Liver (tissue), 9 donors: Measurements from ENCODE around the gene SHD. TPM values are rescaled to one million over a fixed set of nuclear protein-coding genes. Genes with fewer than 3 reads are reported as not detected.

ENCODE experiments used
- DNase-seq: peaks from one replicate; pipeline ENCODE4 v3.0.0-alpha.2; 2017; ENCODE audit warnings: low spot score
- H3K27ac ChIP-seq, 2 donors: one replicate each; pipeline ENCODE4 v1.7.0; 2013; ENCODE audit warnings: inconsistent platforms in 2 of 2, low read length in 2 of 2, control low read depth in 1 of 2, low read depth in 1 of 2, mild to moderate bottlenecking in 1 of 2
- H3K27me3 ChIP-seq, 4 donors: one replicate each; pipeline versions ENCODE4 v1.6.1 to v1.7.0; 2013; ENCODE audit warnings: low read length in 3 of 4, inconsistent platforms in 1 of 4, mild to moderate bottlenecking in 1 of 4, moderate library complexity in 1 of 4; ENCODE audit not compliant: control insufficient read depth in 4 of 4, insufficient read depth in 4 of 4
- H3K36me3 ChIP-seq, 4 donors: one replicate each; pipeline versions ENCODE4 v1.6.1 to v1.7.0; 2013; ENCODE audit warnings: low read length in 3 of 4, mild to moderate bottlenecking in 3 of 4, low read depth in 1 of 4, moderate library complexity in 1 of 4; ENCODE audit not compliant: control insufficient read depth in 4 of 4, insufficient read depth in 3 of 4
- H3K4me1 ChIP-seq, 4 donors: one replicate each; pipeline versions ENCODE4 v1.6.1 to v1.7.0; 2013; ENCODE audit warnings: low read length in 3 of 4, mild to moderate bottlenecking in 3 of 4, moderate library complexity in 1 of 4; ENCODE audit not compliant: control insufficient read depth in 4 of 4, insufficient read depth in 4 of 4
- H3K4me3 ChIP-seq, 3 donors: one replicate each; pipeline versions ENCODE4 v1.6.1 to v1.7.0; 2013; ENCODE audit warnings: low read length in 3 of 3, control low read depth in 1 of 3, low read depth in 1 of 3, mild to moderate bottlenecking in 1 of 3
- H3K9ac ChIP-seq, 2 donors: one replicate each; pipeline ENCODE4 v1.7.0; 2013; ENCODE audit warnings: low read length in 2 of 2, mild to moderate bottlenecking in 2 of 2, moderate library complexity in 2 of 2, control low read depth in 1 of 2, low read depth in 1 of 2
- H3K9me3 ChIP-seq, 4 donors: one replicate each; pipeline versions ENCODE4 v1.6.1 to v1.7.0; 2013; ENCODE audit warnings: low read length in 3 of 4; ENCODE audit not compliant: control insufficient read depth in 4 of 4
- EGR1 ChIP-seq, 2 donors: IDR thresholded peaks; 2 replicates each; pipeline ENCODE4 v1.6.1; 2016 to 2018; ENCODE audit warnings: antibody characterized with exemption in 2 of 2, low read depth in 2 of 2
- FOXA1 ChIP-seq: IDR thresholded peaks from 2 replicates; pipeline ENCODE4 v1.6.1; 2016; ENCODE audit warnings: antibody characterized with exemption
- FOXA2 ChIP-seq: IDR thresholded peaks from 2 replicates; pipeline ENCODE4 v1.6.1; 2016; ENCODE audit warnings: antibody characterized with exemption
- GABPA ChIP-seq, 2 donors: IDR thresholded peaks in 1 of 2; conservative IDR thresholded peaks in 1 of 2; 2 replicates each; pipeline ENCODE4 v1.6.1; 2016; ENCODE audit warnings: antibody characterized with exemption in 2 of 2, mild to moderate bottlenecking in 1 of 2, moderate library complexity in 1 of 2
- HNF4A ChIP-seq, 2 donors: conservative IDR thresholded peaks; 2 replicates each; pipeline ENCODE4 v1.6.1; 2016; ENCODE audit warnings: antibody characterized with exemption in 2 of 2, mild to moderate bottlenecking in 2 of 2
- MAX ChIP-seq: IDR thresholded peaks from 2 replicates; pipeline ENCODE4 v1.6.1; 2016; ENCODE audit warnings: antibody characterized with exemption
- RAD21 ChIP-seq, 2 donors: IDR thresholded peaks; 2 replicates each; pipeline ENCODE4 v1.6.1; 2016; ENCODE audit warnings: antibody characterized with exemption in 2 of 2, mild to moderate bottlenecking in 2 of 2
- SP1 ChIP-seq: IDR thresholded peaks from 2 replicates; pipeline ENCODE4 v1.6.1; 2018; ENCODE audit warnings: antibody characterized with exemption, mild to moderate bottlenecking
- TAF1 ChIP-seq: conservative IDR thresholded peaks from 2 replicates; pipeline ENCODE4 v1.6.1; 2016; ENCODE audit warnings: antibody characterized with exemption, mild to moderate bottlenecking
- WGBS: extraction: QIAGEN DNeasy Blood & Tissue Kit; methylation state at CpG from one replicate; pipeline ENCODE4 v1.1.7; 2013; 5-methylcytosine and 5-hydroxymethylcytosine counted together
- polyA plus RNA-seq, 2 donors: library from polyadenylated mRNA; stranded (reverse) in 1 of 2; unstranded in 1 of 2; fragments of 200-250 nt in 1 of 2; fragments of >200 nt in 1 of 2; fragmentation: Nextera tagmentation in 1 of 2; extraction: Ambion mirVana in 1 of 2; gene quantifications; one replicate each; pipeline versions ENCODE4 v1.2.1 to v1.2.3, GENCODE V29; 2013 to 2015
- total RNA-seq, 2 donors: library from RNA; depleted of rRNA; stranded (reverse); fragments of >200 nt; gene quantifications; one replicate each; pipeline ENCODE4 v1.2.3, GENCODE V29; 2014
- TF ChIP-seq, protein P1 (sequence below): fragments of 150-350 bp; IDR thresholded peaks from 2 replicates; pipeline ENCODE4 v1.5.1; 2017; ENCODE audit warnings: improper control_type of control experiment, low read depth, low read length; ENCODE audit not compliant: missing input control
- TF ChIP-seq, protein P2 (sequence below): IDR thresholded peaks from 2 replicates; pipeline ENCODE4 v1.6.1; 2016; ENCODE audit warnings: antibody characterized with exemption, mild to moderate bottlenecking
- TF ChIP-seq, protein P3 (sequence below): IDR thresholded peaks from 2 replicates; pipeline ENCODE4 v1.6.1; 2016; ENCODE audit warnings: antibody characterized with exemption
- TF ChIP-seq, protein P4 (sequence below): IDR thresholded peaks from 2 replicates; pipeline ENCODE4 v1.6.1; 2016; ENCODE audit warnings: antibody characterized with exemption
- donor health status: healthy.
- donor health status: healthy.
- donor health status: healthy.
- donor health status: healthy.
- donor health status: healthy.

The SHD gene
- total and polyA plus RNA-seq, 4 donors: 0.09 to 15.7 (median 4.5) TPM

- Histone ChIP-seq H3K9me3 (no peaks in the 10 kb centered on the region), H3K4me1 (no peaks in the 10 kb centered on the region), H3K9ac (no peak overlapping the region), H3K27ac (no peak overlapping the region), H3K27me3 (no peaks in the 10 kb centered on the region), H3K4me3 (no peak overlapping the region), H3K36me3 (no peaks in the 10 kb centered on the region)
- TF ChIP-seq, protein P1, sequence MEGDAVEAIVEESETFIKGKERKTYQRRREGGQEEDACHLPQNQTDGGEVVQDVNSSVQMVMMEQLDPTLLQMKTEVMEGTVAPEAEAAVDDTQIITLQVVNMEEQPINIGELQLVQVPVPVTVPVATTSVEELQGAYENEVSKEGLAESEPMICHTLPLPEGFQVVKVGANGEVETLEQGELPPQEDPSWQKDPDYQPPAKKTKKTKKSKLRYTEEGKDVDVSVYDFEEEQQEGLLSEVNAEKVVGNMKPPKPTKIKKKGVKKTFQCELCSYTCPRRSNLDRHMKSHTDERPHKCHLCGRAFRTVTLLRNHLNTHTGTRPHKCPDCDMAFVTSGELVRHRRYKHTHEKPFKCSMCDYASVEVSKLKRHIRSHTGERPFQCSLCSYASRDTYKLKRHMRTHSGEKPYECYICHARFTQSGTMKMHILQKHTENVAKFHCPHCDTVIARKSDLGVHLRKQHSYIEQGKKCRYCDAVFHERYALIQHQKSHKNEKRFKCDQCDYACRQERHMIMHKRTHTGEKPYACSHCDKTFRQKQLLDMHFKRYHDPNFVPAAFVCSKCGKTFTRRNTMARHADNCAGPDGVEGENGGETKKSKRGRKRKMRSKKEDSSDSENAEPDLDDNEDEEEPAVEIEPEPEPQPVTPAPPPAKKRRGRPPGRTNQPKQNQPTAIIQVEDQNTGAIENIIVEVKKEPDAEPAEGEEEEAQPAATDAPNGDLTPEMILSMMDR: no peak
- no peak for TF ChIP-seq SP1
- TF ChIP-seq, protein P2, sequence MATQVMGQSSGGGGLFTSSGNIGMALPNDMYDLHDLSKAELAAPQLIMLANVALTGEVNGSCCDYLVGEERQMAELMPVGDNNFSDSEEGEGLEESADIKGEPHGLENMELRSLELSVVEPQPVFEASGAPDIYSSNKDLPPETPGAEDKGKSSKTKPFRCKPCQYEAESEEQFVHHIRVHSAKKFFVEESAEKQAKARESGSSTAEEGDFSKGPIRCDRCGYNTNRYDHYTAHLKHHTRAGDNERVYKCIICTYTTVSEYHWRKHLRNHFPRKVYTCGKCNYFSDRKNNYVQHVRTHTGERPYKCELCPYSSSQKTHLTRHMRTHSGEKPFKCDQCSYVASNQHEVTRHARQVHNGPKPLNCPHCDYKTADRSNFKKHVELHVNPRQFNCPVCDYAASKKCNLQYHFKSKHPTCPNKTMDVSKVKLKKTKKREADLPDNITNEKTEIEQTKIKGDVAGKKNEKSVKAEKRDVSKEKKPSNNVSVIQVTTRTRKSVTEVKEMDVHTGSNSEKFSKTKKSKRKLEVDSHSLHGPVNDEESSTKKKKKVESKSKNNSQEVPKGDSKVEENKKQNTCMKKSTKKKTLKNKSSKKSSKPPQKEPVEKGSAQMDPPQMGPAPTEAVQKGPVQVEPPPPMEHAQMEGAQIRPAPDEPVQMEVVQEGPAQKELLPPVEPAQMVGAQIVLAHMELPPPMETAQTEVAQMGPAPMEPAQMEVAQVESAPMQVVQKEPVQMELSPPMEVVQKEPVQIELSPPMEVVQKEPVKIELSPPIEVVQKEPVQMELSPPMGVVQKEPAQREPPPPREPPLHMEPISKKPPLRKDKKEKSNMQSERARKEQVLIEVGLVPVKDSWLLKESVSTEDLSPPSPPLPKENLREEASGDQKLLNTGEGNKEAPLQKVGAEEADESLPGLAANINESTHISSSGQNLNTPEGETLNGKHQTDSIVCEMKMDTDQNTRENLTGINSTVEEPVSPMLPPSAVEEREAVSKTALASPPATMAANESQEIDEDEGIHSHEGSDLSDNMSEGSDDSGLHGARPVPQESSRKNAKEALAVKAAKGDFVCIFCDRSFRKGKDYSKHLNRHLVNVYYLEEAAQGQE: no peak
- TF ChIP-seq FOXA2: no peak
- TF ChIP-seq TAF1: no peak
- no peak for TF ChIP-seq EGR1 (IDR thresholded peaks at IDR 0.05; ENCODE audit: low read depth in 2 of 2)
- TF ChIP-seq FOXA1: no peak
- no peak for TF ChIP-seq MAX
- TF ChIP-seq, protein P3, sequence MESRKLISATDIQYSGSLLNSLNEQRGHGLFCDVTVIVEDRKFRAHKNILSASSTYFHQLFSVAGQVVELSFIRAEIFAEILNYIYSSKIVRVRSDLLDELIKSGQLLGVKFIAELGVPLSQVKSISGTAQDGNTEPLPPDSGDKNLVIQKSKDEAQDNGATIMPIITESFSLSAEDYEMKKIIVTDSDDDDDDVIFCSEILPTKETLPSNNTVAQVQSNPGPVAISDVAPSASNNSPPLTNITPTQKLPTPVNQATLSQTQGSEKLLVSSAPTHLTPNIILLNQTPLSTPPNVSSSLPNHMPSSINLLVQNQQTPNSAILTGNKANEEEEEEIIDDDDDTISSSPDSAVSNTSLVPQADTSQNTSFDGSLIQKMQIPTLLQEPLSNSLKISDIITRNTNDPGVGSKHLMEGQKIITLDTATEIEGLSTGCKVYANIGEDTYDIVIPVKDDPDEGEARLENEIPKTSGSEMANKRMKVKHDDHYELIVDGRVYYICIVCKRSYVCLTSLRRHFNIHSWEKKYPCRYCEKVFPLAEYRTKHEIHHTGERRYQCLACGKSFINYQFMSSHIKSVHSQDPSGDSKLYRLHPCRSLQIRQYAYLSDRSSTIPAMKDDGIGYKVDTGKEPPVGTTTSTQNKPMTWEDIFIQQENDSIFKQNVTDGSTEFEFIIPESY: no peak
- no peak for TF ChIP-seq GABPA (IDR thresholded peaks at IDR 0.05 in 1 of 2, conservative IDR thresholded peaks at IDR 0.05 in 1 of 2)
- no peak for TF ChIP-seq RAD21 (IDR thresholded peaks at IDR 0.05)
- TF ChIP-seq, protein P4, sequence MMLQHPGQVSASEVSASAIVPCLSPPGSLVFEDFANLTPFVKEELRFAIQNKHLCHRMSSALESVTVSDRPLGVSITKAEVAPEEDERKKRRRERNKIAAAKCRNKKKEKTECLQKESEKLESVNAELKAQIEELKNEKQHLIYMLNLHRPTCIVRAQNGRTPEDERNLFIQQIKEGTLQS: no peak
- TF ChIP-seq HNF4A (conservative IDR thresholded peaks at IDR 0.05): no peak
- 95% methylated on average over 3 of the region's 3 CpGs for WGBS
- DNase-seq: no peak
Observed at GRCh38 chr19:4300589-4300988, 21.5 kb downstream of the SHD start.

DNA sequence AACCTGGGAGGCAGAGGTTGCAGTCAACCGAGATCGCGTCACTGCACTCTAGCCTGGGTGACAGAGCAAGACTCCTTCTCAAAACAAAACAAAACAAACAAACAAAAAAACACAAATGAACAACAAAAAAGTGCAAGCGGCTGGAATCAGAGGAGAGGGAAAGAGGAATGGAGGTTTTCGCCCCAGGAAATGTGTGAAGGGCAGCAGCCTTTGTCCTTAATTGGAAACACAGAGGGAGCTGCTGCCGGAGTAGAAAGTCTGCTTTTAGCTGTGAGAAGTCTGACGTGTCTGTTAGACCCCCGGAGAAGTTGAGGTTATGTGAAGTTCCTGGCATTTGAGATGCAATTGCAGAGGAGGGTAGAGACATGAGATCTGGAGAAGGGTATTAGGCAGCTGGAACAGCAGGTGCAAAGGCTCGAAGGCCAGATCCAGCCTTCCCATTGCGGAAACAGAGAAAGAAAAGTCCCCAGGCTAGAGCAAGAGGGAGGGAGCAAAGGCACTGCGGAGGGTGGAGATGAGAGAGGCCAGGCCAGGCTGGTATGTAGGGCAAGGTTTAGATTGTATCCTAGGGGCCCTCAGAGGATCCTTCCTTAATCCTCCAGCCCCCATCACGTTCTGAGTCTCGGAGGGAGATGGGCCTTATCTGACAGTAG, 22.6 kb downstream of the SHD start:
- no peak overlapping the region for H3K4me3 ChIP-seq
- H3K36me3 ChIP-seq: no peaks in the 10 kb centered on the region
- no peaks in the 10 kb centered on the region for H3K9me3 ChIP-seq
- 77% methylated on average over 13 of the region's 13 CpGs for WGBS
- no peaks in the 10 kb centered on the region for H3K4me1 ChIP-seq
- no peaks in the 10 kb centered on the region for H3K27me3 ChIP-seq
- H3K27ac ChIP-seq: no peak overlapping the region
- no peak for TF ChIP-seq SP1
- TF ChIP-seq MAX: no peak
- H3K9ac ChIP-seq: no peak overlapping the region
- DNase-seq: no peak
